NCI-H2081 (cell line): Measurements from ENCODE around the gene ZNF286A.
A peak's percentile ranks its signal among the peaks of the same experiment; 100 is the strongest.
"Not testable (repeated sequence)": the region's sequence is repeated elsewhere in the genome, so short reads cannot be mapped to it uniquely, and the experiment has no call there.

Source experiments
- DNase-seq, 2 experiments: peaks; one replicate each; lab custom pipeline; 2025; lab: John Stamatoyannopoulos, UW

ZNF286A gene

DNA sequence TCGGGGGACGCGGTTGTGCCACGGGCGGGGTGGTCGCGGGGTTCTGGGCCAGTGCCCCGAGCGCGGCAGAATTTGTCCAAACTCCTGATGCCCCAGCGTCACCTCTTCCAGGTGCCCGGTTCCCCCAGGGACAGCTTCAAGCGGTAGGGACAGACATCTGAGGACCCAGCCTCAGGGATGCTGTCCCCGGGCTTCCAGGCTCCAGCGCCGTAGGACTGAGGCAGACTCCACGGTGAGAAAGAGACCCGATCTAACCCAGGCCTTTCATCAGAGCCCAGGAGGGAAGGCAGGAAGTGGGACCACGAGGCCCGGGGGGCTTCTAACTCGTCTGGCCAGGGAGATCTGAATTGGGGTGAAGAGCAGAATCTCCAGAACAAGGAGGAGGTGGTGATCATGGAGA, 385 bp downstream of the ZNF286A start:
- DNase-seq: not testable (repeated sequence)

DNA sequence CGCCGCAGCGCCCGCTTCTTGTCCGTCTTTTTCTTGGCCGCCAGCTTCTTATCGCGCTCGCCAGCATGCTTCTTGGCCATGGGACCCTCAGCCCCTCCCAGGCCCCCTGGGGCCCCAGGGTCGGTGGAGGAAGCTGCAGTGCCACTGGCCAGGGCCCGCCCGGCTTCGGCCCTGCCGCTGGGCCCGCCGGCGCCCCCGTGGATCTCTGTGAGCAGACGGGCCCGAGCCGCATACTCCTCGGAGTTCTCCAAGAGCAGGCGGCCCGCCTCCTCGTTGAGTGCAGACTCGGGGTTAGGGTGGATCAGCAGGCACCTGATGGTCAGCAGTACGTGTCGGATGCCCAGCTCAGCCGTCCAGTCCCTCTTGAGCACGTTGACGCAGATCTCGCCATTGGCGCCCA, 4.7 kb downstream of the ZNF286A start:
- DNase-seq: not testable (repeated sequence)

GRCh38 chr17:15704813-15705212, 5.3 kb downstream of the ZNF286A start:
- DNase-seq: not testable (repeated sequence)

DNA sequence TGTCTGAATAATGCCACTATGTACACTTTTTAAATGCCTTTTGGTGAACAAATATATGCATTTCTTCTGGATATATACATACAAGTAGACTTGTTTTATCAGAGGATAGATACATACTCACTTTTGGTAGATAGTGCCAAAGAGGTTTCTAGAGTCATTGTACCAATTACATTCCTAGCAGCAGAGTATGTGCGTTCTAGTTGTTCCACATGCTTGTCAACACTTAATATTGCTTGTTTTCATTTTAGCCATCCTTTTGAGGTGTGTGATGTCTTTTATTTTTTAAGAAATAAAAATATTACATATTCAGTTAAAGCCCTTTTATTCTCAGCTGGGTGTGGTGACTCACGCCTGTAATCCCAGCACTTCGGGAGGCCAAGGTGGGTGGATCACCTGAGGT, 9.3 kb downstream of the ZNF286A start:
- not testable (repeated sequence) for DNase-seq

DNA sequence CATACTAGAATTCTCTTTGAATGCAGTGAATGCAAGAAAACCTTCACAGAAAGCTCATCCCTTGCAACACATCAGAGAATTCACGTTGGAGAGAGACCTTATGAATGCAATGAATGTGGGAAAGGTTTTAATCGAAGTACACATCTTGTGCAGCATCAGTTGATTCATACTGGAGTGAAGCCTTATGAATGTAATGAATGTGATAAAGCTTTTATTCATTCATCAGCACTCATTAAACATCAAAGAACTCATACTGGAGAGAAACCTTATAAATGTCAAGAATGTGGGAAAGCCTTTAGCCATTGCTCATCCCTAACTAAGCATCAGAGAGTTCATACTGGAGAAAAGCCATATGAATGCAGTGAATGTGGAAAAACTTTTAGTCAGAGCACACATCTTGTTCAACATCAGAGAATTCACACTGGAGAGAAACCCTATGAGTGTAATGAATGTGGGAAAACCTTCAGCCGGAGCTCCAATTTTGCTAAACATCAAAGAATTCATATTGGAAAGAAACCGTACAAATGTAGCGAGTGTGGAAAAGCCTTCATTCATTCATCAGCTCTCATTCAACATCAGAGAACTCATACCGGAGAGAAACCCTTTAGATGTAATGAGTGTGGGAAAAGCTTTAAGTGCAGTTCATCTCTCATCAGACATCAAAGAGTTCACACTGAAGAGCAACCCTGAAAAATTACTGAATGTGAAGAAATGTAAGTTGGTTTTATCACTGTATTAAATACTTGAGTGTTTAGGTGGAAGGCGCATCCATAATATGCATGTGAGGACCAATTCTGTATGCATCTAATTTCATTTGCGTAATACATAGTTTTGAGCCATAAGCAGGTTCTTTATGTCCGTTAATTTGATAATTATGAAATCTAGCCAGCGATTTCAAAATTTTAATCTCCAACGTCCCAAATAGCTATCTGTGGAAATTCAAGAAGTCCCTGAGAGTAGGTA, 17.3 kb downstream of the ZNF286A start:
- DNase-seq: not testable (repeated sequence)

DNA sequence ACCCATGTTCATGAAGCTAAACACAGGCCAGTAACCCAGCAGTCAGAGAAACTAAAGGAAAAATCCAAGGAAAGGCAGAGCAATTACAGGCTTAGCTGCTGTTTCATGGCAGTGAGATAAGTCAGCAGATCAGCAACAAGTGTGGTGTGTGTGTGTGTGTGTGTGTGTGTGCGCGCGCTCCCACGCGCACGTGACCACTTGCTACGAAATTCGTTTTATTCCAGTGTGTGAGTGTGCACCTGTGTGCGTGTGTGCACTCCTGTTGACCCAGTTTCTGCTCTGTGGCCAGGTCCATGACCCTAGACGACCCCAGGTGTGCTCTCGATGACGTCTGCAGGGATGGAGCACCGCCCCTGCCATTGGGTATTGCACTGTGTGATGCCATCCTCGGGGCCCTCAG, 31.0 kb downstream of the ZNF286A start:
- DNase-seq: not testable (repeated sequence)

- not testable (repeated sequence) for DNase-seq
Measured at GRCh38 chr17:15731900-15732299, 32.3 kb downstream of the ZNF286A start, which contains the start of gene TBC1D26. TBC1D26 (plus strand) TSS chr17:15732283; CDS start chr17:15735349, 3,066 bp downstream.

DNA sequence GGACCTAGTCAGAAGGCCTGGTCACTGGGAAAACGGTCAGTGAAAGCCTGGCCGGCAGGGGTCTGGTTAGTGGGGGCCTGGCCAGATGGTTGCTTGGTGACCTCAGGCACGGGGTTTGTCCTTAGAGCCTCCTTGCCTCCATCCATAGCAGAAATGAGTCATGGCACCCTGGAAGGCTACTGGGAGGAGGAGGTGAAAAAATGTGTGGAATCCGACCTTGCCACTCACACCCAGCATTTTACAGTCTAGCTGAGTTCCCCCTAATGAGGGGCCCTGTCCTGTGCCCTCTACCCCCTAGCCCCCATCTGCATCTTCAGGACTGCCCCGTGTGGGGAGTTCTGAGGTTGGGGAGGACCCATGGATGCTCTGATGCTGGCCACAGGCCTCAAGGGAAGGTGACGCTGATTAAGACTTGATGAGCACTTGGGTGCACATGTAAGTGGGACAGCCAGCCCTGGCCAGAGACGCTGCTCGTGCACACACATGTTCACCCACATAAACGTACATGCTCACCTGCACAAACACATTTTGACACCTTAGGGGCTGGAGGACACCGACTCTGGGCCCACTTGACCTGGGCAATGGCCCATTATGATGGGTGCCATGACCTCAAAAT, 33.7 kb downstream of the ZNF286A start:
- not testable (repeated sequence) for DNase-seq

GRCh38 chr17:15736578-15736977, 37.0 kb downstream of the ZNF286A start:
- DNase-seq: not testable (repeated sequence)

DNA sequence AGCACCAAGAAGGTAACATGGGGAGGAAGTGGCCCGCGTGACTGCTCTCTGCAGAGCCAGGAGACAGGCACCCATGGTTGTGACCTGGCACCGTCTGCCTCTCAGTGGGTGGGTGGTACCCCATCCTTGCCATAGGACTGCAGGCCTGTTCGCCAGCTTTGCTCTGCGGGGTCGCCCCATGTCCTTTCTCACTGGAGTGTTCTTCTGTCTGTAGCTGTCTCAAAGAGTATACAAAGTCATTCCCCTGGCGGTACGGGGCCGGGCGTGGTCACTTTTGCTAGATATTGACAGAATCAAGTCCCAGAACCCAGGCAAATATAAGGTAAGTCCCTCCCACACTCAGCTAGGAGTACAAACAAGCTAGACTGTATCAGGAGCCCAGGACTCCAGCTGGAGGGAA, 38.5 kb downstream of the ZNF286A start:
- DNase-seq: no peak

DNA sequence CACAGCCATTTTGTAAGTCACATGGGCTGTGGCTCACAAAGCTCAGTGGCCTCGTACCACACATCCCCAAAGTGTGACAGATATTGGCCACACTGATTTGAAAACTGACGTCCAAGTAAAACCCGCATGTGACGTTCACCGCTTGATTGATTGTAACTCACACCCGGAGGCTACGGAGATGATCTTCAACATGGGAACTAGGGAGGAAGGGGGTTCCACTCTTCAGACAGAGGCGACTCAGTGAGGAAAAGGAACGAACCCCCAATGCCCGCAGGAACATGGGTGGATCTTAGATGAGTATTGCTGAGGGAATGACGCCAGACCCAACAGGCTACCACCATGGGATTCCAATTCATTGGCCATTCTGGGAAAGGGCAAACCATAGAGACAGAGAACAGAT, 39.7 kb downstream of the ZNF286A start:
- DNase-seq: not testable (repeated sequence)

- DNase-seq: not testable (repeated sequence)
Measured at GRCh38 chr17:15740041-15740440, 40.5 kb downstream of the ZNF286A start.

GRCh38 chr17:15740570-15741120, 41.1 kb downstream of the ZNF286A start:
- no peak for DNase-seq

GRCh38 chr17:15741624-15742023, 42.1 kb downstream of the ZNF286A start:
- no peak for DNase-seq

DNA sequence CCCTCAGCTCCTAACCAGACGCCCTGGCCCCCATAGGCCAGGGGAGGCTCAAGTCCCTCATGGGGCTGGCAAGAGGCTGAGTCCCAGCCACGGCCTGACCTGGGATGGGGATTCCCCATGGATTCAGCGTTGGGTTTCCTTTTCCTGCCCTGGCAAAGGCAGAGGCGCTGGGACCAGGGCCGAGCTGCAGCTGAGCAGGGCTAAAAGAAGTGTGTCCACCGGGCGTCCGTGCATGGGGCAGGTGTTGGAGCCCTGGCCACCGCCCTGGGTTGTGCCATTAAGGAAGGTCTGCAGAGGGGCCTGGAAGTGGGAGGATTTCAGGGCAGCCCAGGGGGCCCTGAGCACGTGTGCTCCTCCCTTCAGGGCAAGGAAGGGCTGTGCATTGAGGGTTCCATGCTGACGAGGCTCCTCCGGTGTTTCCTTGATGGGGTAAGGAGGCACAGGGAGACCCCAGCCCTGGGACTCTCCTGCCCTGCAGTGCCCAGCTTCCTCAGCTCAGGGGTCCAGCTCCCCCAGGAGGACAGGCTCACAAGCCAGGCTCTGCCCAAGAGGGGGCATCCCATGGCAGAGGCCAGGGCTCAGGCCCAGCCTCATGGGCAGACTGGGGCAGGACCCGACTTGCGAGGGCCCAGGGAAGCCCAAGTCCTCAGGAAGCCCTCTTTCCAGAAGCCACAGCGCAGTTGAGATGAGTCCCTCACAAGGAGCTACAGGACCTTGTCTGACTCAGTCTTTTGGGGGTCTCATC, 42.7 kb downstream of the ZNF286A start:
- no peak for DNase-seq

GRCh38 chr17:15742921-15743320, 43.4 kb downstream of the ZNF286A start:
- no peak for DNase-seq

- DNase-seq: no peak
Measured at GRCh38 chr17:15744074-15744676, 44.6 kb downstream of the ZNF286A start.

DNA sequence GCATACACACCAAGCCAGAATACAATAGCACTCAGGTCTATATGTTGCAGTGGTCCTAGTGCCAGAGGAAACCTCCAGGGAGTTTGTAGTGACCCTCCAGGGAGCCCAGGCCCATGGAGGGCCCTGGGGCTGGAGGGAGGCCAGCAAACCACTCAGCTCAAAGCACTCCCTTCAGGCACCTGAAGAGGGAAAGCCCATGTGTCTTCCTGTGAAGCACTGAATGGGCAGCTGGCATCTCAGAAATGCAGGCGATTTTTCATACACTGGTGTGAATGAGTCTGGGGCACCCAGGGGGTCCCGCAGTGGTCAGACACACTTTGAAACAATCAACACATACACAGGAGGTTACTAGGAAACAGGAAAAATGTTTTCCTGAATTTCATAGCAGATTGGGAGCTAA, 45.3 kb downstream of the ZNF286A start:
- DNase-seq: peak; percentile 6 to 42

DNA sequence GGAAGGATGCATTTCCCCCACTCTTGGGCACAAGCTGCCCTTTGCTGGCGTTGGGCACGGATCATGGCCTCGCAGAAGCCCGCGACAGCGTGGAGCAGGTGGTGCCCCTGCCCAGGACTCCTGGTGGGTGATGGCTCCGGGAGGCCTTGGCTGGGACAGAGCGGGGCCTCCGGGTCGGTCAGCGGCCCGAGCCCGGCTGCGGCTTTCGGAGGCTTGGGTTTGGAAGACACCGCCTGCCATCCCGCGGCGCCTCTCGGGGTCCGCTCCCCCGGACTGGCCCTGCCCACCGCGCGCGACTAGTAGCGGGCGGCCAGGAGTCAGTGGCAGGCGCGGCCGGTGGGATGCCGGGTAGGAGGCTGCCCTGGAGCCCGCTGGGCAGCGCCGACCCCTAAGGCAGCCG, 49.9 kb downstream of the ZNF286A start:
- DNase-seq: not testable (repeated sequence)

GRCh38 chr17:15768865-15769533, 69.4 kb downstream of the ZNF286A start:
- not testable (repeated sequence) for DNase-seq
